ENCODE measurements around the gene INAFM2.

Gene INAFM2

GRCh38 chr15:40331637-40332036 is 8.1 kb downstream of the INAFM2 start:
- no peak for DNase-seq (ENCODE audit: low read depth)
- H3K4me3 ChIP-seq (ENCODE audit: control insufficient read depth, low read depth, low read length), result no peak overlapping the region
- TF ChIP-seq, protein P1, sequence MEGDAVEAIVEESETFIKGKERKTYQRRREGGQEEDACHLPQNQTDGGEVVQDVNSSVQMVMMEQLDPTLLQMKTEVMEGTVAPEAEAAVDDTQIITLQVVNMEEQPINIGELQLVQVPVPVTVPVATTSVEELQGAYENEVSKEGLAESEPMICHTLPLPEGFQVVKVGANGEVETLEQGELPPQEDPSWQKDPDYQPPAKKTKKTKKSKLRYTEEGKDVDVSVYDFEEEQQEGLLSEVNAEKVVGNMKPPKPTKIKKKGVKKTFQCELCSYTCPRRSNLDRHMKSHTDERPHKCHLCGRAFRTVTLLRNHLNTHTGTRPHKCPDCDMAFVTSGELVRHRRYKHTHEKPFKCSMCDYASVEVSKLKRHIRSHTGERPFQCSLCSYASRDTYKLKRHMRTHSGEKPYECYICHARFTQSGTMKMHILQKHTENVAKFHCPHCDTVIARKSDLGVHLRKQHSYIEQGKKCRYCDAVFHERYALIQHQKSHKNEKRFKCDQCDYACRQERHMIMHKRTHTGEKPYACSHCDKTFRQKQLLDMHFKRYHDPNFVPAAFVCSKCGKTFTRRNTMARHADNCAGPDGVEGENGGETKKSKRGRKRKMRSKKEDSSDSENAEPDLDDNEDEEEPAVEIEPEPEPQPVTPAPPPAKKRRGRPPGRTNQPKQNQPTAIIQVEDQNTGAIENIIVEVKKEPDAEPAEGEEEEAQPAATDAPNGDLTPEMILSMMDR (IDR thresholded peaks at IDR 0.05; ENCODE audit: control insufficient read depth, insufficient read depth, low read depth, low read length, missing control alignments), result no peak

- no peak overlapping the region for H3K4me3 ChIP-seq (ENCODE audit: control insufficient read depth, low read depth, low read length)
- TF ChIP-seq, protein P1 (IDR thresholded peaks at IDR 0.05; ENCODE audit: control insufficient read depth, insufficient read depth, low read depth, low read length, missing control alignments), result no peak
- DNase-seq (ENCODE audit: low read depth), result no peak
These were observed 8.8 kb downstream of the INAFM2 start for GRCh38 chr15:40332113-40332781.

DNA sequence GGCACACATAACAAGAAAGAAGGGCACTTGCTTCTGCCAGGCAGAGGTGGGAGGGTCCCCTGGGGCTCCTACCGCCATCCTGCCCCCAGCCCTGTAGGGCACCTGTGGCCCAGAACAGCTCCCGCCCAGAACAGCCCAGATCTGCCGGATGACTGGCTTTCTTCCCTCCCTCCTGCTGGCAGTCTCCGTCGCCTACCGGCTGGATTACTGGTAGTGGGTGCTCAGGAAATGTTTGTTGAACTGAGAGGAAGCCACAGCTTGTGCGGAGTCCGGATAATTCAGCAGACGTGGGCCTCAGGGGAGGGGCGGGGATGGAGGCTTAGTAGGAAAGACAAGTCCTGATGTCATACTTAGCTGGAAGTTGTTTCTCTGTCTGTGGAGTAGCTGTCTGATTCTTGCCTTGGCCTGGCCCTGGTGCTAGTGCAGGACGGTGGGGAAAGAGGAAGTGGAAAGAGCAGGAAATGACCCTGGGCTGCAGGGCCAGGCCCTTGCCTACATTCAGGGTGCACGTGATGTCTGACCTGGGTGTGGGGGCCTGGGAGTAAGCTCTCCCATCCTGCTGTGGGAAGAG is 10.5 kb downstream of the INAFM2 start:
- no peak for DNase-seq (ENCODE audit: low read depth)
- TF ChIP-seq, protein P1 (IDR thresholded peaks at IDR 0.05; ENCODE audit: control insufficient read depth, insufficient read depth, low read depth, low read length, missing control alignments), result no peak
- H3K4me3 ChIP-seq (ENCODE audit: control insufficient read depth, low read depth, low read length), result no peak overlapping the region

- TF ChIP-seq, protein P1 (IDR thresholded peaks at IDR 0.05; ENCODE audit: control insufficient read depth, insufficient read depth, low read depth, low read length, missing control alignments), result no peak
- DNase-seq (ENCODE audit: low read depth), result no peak
- H3K4me3 ChIP-seq (ENCODE audit: control insufficient read depth, low read depth, low read length), result no peak overlapping the region
These were observed 11.0 kb downstream of the INAFM2 start for GRCh38 chr15:40334541-40334940.

- no peak for DNase-seq (ENCODE audit: low read depth)
- no peak overlapping the region for H3K4me3 ChIP-seq (ENCODE audit: control insufficient read depth, low read depth, low read length)
- TF ChIP-seq, protein P1 (IDR thresholded peaks at IDR 0.05; ENCODE audit: control insufficient read depth, insufficient read depth, low read depth, low read length, missing control alignments), result no peak
These were observed 11.7 kb downstream of the INAFM2 start for GRCh38 chr15:40334941-40335795.

- DNase-seq (ENCODE audit: low read depth), result no peak
- H3K4me3 ChIP-seq (ENCODE audit: control insufficient read depth, low read depth, low read length), result no peak overlapping the region
- TF ChIP-seq, protein P1 (IDR thresholded peaks at IDR 0.05; ENCODE audit: control insufficient read depth, insufficient read depth, low read depth, low read length, missing control alignments), result no peak
These were observed 12.6 kb downstream of the INAFM2 start for GRCh38 chr15:40335938-40336743.
